ENCODE data around the gene URB1.

DNA sequence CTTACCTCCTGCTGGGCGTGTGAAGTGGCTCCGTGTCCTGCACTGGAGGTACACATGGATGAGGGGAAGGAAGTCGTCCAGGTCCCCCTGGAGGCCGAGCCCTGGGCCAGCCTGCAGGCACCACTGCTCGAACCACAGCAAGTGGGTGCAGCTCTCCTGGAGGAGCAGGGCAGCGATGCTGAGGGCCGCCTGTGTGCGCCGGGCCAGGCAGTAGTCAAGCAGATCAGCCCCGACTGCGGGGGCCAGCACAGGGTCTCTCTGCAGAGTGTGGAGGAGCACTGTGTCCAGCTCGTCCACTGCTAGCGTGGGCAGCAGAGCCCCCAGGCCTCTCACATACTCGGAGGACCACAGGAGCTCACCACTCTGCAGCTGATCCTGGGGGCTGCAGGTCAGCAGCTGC, 45.9 kb downstream of the URB1 start:
- TF ChIP-seq, protein P1, sequence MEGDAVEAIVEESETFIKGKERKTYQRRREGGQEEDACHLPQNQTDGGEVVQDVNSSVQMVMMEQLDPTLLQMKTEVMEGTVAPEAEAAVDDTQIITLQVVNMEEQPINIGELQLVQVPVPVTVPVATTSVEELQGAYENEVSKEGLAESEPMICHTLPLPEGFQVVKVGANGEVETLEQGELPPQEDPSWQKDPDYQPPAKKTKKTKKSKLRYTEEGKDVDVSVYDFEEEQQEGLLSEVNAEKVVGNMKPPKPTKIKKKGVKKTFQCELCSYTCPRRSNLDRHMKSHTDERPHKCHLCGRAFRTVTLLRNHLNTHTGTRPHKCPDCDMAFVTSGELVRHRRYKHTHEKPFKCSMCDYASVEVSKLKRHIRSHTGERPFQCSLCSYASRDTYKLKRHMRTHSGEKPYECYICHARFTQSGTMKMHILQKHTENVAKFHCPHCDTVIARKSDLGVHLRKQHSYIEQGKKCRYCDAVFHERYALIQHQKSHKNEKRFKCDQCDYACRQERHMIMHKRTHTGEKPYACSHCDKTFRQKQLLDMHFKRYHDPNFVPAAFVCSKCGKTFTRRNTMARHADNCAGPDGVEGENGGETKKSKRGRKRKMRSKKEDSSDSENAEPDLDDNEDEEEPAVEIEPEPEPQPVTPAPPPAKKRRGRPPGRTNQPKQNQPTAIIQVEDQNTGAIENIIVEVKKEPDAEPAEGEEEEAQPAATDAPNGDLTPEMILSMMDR (conservative IDR thresholded peaks at IDR 0.05; ENCODE audit: low read length) = no peak
- no peak for TF ChIP-seq EZH2phosphoT487 (IDR thresholded peaks at IDR 0.05; ENCODE audit: borderline replicate concordance, low read depth, low read length)
